Stimulated activated naive CD4-positive, alpha-beta T cell treated with Interleukin-2 at 50 U/mL for 16 hours (primary cell): ENCODE data around the gene LRRTM3.

ENCODE experiments used
- DNase-seq: peaks from one replicate; lab custom pipeline; 2025; lab: John Stamatoyannopoulos, UW

LRRTM3 gene

GRCh38 chr10:67127441-67127840 lies 201.6 kb downstream of the LRRTM3 start:
- no peak for DNase-seq

GRCh38 chr10:67140641-67141040 lies 214.8 kb downstream of the LRRTM3 start:
- no peak for DNase-seq

- no peak for DNase-seq
These were observed 215.5 kb downstream of the LRRTM3 start for GRCh38 chr10:67141300-67141699.

- DNase-seq, result no peak
These were observed 218.7 kb downstream of the LRRTM3 start for GRCh38 chr10:67144530-67144929.
